Measurements from ENCODE around the gene RCAN2. TPM values are rescaled to one million over a fixed set of nuclear protein-coding genes. Genes with fewer than 3 reads are reported as not detected.
A peak's percentile ranks its signal among the peaks of the same experiment; 100 is the strongest.

Gene RCAN2
- total RNA-seq, 1 donor from 2014 or later = 9.0 TPM

- no peak for TF ChIP-seq CTCF (IDR thresholded peaks at IDR 0.05)
- Histone ChIP-seq H3K36me3 (no peaks in the 10 kb centered on the region), H3K4me3 (no peak overlapping the region), H3K27me3 (ENCODE audit: low read depth) (no peaks in the 10 kb centered on the region), H3K9me3 (peaks cover 5% of the 10 kb centered on the region), H3K27ac (no peak overlapping the region), H3K4me1 (peaks cover 4% of the 10 kb centered on the region)
- intact Hi-C loops (cut with DNase I) = no loop called here
- ATAC-seq (no peak), DNase-seq (no peak)
Measured at GRCh38 chr6:46235242-46235641, 256.0 kb downstream of the RCAN2 start.

- peaks cover 6% of the 10 kb centered on the region for H3K9me3 ChIP-seq
- H3K27me3 ChIP-seq (ENCODE audit: low read depth) = no peaks in the 10 kb centered on the region
- H3K4me3 ChIP-seq = no peak overlapping the region
- H3K36me3 ChIP-seq = no peaks in the 10 kb centered on the region
- no peak overlapping the region for H3K27ac ChIP-seq
- intact Hi-C loops (cut with DNase I) = no loop called here
- peaks cover 4% of the 10 kb centered on the region for H3K4me1 ChIP-seq
- DNase-seq (no peak), ATAC-seq (no peak)
- no peak for TF ChIP-seq CTCF (IDR thresholded peaks at IDR 0.05)
Measured at GRCh38 chr6:46234700-46235099, 256.5 kb downstream of the RCAN2 start.

GRCh38 chr6:46234156-46234556, 257.1 kb downstream of the RCAN2 start:
- Histone ChIP-seq H3K27ac (no peak overlapping the region), H3K4me3 (no peak overlapping the region), H3K27me3 (ENCODE audit: low read depth) (no peaks in the 10 kb centered on the region), H3K36me3 (no peaks in the 10 kb centered on the region), H3K4me1 (peaks cover 4% of the 10 kb centered on the region), H3K9me3 (peaks cover 6% of the 10 kb centered on the region)
- DNase-seq = no peak
- TF ChIP-seq CTCF (IDR thresholded peaks at IDR 0.05) = no peak
- intact Hi-C loops (cut with DNase I) = no loop called here
- ATAC-seq = peak; percentile 18 to 55

- H3K4me1 ChIP-seq = peaks cover 4% of the 10 kb centered on the region
- no peaks in the 10 kb centered on the region for H3K36me3 ChIP-seq
- H3K27me3 ChIP-seq (ENCODE audit: low read depth) = no peaks in the 10 kb centered on the region
- no peak for TF ChIP-seq CTCF (IDR thresholded peaks at IDR 0.05)
- no peak for ATAC-seq
- intact Hi-C loops (cut with DNase I) = no loop called here
- H3K9me3 ChIP-seq = peaks cover 6% of the 10 kb centered on the region
- DNase-seq = no peak
- H3K27ac ChIP-seq = no peak overlapping the region
- no peak overlapping the region for H3K4me3 ChIP-seq
Measured at GRCh38 chr6:46233129-46233528, 258.1 kb downstream of the RCAN2 start.

GRCh38 chr6:46222286-46222685, 269.0 kb downstream of the RCAN2 start:
- no peak for DNase-seq
- peaks cover 5% of the 10 kb centered on the region for H3K4me1 ChIP-seq
- no peak for ATAC-seq
- no peaks in the 10 kb centered on the region for H3K27me3 ChIP-seq (ENCODE audit: low read depth)
- no peak overlapping the region for H3K4me3 ChIP-seq
- no peak overlapping the region for H3K27ac ChIP-seq
- H3K36me3 ChIP-seq = no peaks in the 10 kb centered on the region
- H3K9me3 ChIP-seq = no peaks in the 10 kb centered on the region
- intact Hi-C loops (cut with DNase I) = no loop called here
- TF ChIP-seq CTCF (IDR thresholded peaks at IDR 0.05) = no peak
